ENCODE data around the gene INTS7. TPM values are rescaled to one million over a fixed set of nuclear protein-coding genes. Genes with fewer than 3 reads are reported as not detected.
"Not testable (repeated sequence)": the region's sequence is repeated elsewhere in the genome, so short reads cannot be mapped to it uniquely, and the experiment has no call there.

INTS7 gene
- total RNA-seq, 2 donors from 2014 or later = 4.9 to 7.5 TPM

GRCh38 chr1:212035835-212036605 is 663 bp upstream of the INTS7 start:
- Histone ChIP-seq H3K27ac (peak overlapping the region; percentile 87 to 89), H3K4me1 (peaks cover 0 to 27% of the 10 kb centered on the region in 2 donors)

GRCh38 chr1:212034516-212035122 is 738 bp downstream of the INTS7 start:
- Histone ChIP-seq H3K4me3 (peak overlapping the region; percentile 62 to 67), H3K27ac (peak overlapping the region; percentile 87 to 89), H3K27me3 (no peaks in the 10 kb centered on the region), H3K9me3 (no peaks in the 10 kb centered on the region), H3K36me3 (no peaks in the 10 kb centered on the region), H3K4me1 (peaks cover 0 to 35% of the 10 kb centered on the region in 2 donors)
- no peak for DNase-seq (ENCODE audit: low spot score)
- no peak for TF ChIP-seq CTCF (IDR thresholded peaks at IDR 0.05)

More at GRCh38 chr1:212035835-212036605, 663 bp upstream of the INTS7 start:
- H3K4me3 ChIP-seq = peak overlapping the region; percentile 62 to 67
- DNase-seq (ENCODE audit: low spot score) = no peak
- no peak for TF ChIP-seq CTCF (IDR thresholded peaks at IDR 0.05)
- H3K36me3 ChIP-seq = no peaks in the 10 kb centered on the region
- H3K27me3 ChIP-seq = no peaks in the 10 kb centered on the region
- no peaks in the 10 kb centered on the region for H3K9me3 ChIP-seq

GRCh38 chr1:212030936-212031528 is 4.3 kb downstream of the INTS7 start:
- Histone ChIP-seq H3K27me3 (no peaks in the 10 kb centered on the region), H3K36me3 (no peaks in the 10 kb centered on the region), H3K9me3 (no peaks in the 10 kb centered on the region), H3K27ac (peak overlapping the region in 1 of 2 donors; percentile 12), H3K4me3 (no peak overlapping the region), H3K4me1 (peaks cover 0 to 29% of the 10 kb centered on the region in 2 donors)
- TF ChIP-seq CTCF (IDR thresholded peaks at IDR 0.05) = no peak
- DNase-seq (ENCODE audit: low spot score) = no peak

- H3K27me3 ChIP-seq; H3K36me3 ChIP-seq; H3K4me3 ChIP-seq; H3K27ac ChIP-seq; H3K4me1 ChIP-seq; H3K9me3 ChIP-seq; DNase-seq (ENCODE audit: low spot score): not testable (repeated sequence)
Measured at GRCh38 chr1:212027727-212028126, 7.6 kb downstream of the INTS7 start.

GRCh38 chr1:212024469-212025149 is 10.7 kb downstream of the INTS7 start:
- TF ChIP-seq CTCF (IDR thresholded peaks at IDR 0.05) = no peak
- no peak for DNase-seq (ENCODE audit: low spot score)
- Histone ChIP-seq H3K4me1 (no peaks in the 10 kb centered on the region), H3K27ac (no peak overlapping the region), H3K36me3 (no peaks in the 10 kb centered on the region), H3K9me3 (no peaks in the 10 kb centered on the region), H3K27me3 (no peaks in the 10 kb centered on the region), H3K4me3 (no peak overlapping the region)

GRCh38 chr1:212022908-212023307 is 12.4 kb downstream of the INTS7 start:
- H3K27me3 ChIP-seq; H3K36me3 ChIP-seq; H3K9me3 ChIP-seq; H3K4me3 ChIP-seq; H3K4me1 ChIP-seq; DNase-seq (ENCODE audit: low spot score); H3K27ac ChIP-seq: not testable (repeated sequence)
